Hepatic stellate cell (primary cell): Measurements from ENCODE around the gene KCNJ11.

ENCODE experiments used
- DNase-seq: peaks from one replicate; pipeline ENCODE4 v3.0.0; 2011; ENCODE audit warnings: low spot score

KCNJ11 gene

DNA sequence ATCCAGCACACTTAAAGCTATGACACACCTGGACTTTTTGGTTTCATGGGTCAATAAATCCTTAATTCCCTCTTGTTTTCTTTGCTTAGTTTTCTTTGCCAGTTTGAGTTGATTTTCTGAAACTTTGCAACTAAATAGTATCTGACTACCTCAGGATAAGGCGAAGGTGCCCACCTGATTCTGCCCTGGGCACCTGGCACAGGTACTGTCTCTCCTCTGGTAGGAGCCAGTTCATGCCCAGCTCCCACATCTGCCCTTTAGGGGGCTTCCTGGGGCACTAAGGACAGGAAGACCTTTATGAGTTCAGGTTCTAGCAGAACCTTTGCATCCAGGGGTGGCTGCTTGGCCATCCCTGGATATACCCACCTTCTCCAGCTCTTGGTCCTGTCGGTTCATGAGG, 19.6 kb upstream of the KCNJ11 start:
- DNase-seq: no peak

DNA sequence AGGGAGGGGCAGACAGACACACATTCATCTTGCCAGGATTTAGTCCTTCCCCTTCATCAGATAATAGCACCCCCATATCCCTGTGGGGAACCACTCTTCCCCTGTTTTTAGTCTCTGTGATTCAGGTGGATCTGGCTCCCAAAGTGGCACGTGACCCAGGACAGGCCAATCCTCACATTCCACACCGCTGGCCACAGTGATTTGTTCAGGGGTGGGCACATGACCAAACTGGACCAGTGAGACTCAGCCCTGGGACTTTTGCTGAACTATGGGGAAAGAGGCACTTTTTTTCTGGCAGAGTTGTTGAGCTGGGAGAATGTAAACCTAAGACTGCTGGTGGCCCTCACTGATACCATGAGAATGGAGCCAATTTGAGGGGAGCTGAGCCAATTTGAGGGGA, 19.1 kb upstream of the KCNJ11 start:
- no peak for DNase-seq

DNA sequence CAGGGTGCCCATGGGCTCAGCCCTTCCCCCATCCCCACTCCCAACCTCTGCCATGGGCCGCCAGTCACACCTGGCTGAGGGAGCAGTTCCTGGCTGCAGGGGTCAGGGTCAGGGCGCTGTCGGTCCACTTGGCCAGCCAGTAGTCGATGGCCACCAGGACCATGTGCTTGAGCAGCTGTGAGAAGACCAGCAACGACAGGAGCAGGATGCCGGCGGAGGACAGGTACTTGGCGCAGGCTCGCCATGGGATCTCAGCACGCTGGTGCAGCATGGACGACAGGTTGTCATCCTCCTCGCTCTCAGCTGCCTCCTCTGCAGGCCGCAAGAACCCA, 18.3 kb upstream of the KCNJ11 start:
- DNase-seq: no peak

DNA sequence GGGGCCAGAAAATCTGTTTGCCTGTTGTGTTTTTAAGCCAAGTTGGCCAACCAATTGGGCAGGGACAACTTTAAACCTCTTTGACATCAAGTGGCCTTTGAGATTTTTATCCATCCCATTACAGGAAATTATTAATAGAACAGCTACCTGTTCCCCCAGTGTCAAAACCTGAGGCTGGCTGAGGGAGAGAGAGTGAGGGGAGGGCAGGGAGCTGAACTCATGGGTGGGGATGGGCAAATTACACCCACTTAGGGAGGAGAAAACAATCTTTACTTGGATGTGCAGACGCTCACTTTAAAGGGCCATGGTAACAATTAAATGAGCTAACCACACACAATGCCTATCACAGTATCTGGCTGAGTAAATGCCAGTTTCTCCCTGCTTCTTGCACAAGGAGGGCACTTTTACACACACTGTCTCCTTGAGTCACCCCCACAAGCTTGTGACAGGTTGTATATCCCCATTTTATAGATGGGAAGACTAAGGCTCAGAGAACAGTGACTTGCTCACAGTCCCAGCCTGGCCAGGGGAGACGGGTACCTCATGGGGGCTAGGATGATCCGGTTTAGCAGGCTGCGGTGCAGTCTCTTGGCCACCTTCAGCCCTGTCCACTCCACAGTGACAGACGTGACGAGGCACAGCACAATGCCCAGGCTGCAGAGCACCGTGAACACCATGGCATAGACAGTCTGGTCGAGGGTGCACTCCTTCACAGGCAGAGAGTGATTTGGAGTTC, 17.8 kb upstream of the KCNJ11 start:
- DNase-seq: no peak

DNA sequence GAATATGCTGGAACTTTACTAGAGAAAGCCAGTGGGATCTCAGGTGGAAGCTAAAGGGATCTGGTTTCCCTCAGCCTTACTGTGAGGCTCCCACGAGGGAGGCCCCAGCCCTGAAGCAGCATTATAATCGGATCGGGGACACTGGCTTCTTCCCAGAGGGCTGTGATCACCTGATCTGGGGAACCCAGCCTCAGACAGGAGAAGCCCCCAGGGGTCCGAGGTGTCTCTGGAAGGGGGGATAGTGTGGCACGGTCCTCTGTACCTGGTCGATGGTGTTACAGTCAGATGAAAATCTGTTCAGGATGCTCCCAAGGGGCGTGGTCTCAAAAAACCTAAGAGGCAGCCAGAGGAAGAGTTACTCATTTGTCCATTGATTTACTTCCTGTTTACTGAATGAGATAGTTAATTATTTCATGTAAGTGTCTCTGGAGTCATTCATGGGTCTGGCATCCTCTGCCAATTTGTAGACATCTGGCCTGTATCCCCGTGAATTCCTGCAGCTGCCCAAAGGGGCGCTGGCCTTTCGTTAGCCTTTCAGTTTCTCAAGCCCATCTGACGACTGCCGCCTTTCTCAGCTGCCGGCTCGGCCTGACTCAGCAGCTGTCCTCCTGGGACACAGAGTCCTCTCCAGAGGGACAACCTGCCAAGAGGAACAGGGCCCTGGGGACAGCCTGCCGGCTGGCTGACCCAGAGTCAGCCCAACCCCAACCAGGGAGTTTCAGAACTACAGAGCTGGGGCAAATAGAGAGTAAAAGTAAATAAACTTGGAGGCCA, 17.0 kb upstream of the KCNJ11 start:
- peak; percentile 64 for DNase-seq

DNA sequence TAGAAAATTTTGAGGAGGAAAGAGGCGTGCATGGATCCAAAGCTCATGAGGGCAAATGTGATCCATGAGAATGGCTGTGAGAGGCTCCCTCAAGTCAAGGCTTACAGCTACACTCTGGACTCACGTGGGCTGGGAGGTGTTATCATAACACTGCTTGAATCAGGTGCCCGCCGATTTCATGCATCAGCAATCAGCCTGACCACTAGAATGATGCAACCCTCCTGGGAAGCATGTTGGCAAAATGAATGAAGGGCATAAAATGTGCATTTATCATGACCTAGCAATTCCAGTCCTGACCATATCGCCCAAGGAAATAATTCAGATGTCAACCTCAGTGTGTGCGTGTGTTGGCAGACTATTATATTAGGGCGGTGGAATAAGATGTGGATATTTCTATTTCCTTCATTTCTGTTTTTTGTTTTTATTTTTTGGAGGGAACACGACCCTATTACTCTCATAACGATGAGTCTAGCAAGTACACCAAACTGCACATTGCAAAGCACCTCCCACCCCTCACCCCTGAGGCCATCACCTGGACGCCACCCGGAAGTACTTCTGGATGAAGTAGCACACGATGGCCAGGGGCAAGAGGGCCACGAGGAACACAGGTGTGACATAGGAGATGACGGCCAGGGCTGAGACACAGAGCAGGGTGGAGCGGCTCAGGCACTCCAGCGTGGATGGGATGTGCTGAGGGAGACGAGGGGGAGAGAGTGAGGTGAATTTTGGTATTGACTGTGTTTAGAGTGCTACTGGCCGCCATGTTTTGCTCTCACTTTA, 15.7 kb upstream of the KCNJ11 start:
- no peak for DNase-seq

DNA sequence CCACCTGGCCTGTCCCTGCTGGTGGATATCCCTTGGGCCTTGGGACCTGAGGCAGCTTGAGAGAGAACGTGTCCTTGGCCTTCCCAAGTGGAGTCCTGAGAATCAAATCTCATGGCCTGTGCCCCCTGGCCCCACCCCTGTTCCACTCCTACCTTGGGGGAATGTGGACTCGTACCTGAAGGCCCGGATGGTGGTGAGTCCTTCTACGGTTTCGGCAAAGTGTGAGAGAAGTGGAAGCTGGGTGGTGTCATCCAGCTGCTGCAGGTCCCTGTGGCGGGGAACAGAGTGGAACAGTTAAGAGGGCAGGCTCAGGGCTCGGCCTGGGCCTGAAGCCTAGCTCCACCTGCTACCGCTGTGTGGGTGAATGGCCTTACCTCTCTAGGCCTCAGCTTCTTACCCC, 14.0 kb upstream of the KCNJ11 start:
- DNase-seq: no peak

DNA sequence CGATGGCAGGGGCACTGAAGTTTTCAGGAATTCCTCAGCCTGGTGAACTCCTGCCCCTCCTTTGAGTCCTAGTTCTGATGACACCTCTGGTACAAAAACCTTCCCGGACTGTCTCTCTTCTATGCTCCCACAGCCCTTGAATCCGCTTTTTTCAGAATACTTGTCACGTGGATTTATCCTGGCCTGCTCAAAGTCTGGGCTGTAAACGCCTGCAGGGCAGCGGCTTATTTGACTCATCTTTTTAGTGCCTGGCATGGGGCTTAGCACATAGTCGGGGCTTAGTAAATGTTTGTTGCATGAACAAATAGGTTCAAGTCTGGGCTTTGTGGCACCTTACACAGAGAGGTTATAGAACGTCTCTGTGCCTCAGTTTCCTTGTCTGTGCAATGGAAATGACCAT, 13.4 kb upstream of the KCNJ11 start:
- DNase-seq: no peak

DNA sequence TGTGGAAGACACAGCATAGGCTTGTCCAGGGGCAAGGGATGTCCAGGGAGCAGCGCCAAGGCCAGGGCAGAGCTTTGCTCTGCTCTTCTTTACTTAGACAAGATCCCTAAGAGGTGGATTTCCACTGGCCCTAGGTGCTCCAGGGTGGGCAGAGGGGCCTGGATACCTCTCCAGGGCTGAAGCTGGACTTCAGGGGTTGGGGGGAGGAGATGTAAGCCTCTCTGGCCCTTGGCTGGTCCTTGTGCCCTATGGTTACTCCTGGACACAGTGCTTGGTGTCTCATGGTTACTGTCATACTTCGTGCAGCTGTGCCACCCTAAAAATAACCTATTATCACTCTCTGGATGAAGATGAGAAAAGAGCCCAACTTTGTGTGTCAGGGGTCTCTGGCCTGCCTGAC, 12.9 kb upstream of the KCNJ11 start:
- no peak for DNase-seq

DNA sequence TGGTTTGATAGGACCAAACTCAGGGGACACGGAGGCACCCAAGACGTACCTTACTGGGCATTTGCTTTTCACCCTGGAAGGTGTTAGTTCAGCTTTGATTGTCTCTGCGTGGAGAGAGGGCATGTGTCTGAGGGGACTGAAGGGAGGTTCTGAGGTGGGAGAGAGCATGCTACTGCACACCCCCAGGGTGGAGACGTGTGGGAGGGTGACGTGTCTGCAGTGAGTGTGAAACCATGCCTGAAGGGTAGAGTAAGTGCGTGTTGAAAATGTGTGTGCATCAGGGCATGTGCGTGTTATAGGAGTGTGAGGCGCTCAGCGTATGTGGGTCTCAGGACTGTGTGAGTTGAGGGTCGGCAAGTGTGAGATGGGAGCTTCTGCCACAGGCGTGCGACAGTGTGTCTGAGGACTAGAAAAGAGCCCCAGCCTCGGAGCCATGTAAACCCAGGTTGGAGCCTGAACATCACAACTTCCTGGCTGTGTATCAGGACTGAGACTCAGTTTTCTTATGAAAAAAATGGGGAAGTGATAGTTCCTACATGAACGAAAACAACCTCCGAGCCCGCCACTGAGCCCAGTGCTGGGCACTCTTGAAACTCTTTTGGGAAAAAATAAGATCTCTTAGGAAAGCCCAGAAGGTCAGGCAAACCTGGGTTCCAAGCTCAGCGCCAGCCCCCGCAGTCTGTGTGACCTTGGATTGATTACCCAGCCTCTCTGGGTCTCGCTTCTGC, 11.8 kb upstream of the KCNJ11 start:
- DNase-seq: no peak

DNA sequence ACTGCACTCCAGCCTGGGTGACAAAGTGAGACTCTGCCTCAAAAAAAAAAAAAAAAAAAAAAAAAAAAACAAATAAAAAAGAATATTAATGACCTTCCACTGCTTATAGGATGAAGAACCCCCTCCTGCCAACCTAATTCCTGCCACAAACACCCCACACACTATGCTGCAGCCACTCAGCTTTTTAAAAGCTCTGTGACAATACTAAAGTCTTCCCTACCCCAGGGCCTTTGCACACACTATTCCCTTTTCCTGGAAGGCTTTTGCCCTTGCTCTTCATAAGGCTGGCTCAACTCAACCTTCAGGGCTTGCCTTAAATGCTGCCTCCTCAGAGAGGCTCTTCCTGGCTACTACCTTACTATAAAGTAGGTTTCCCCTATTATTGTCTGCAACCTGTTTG, 10.8 kb upstream of the KCNJ11 start:
- DNase-seq: no peak

DNA sequence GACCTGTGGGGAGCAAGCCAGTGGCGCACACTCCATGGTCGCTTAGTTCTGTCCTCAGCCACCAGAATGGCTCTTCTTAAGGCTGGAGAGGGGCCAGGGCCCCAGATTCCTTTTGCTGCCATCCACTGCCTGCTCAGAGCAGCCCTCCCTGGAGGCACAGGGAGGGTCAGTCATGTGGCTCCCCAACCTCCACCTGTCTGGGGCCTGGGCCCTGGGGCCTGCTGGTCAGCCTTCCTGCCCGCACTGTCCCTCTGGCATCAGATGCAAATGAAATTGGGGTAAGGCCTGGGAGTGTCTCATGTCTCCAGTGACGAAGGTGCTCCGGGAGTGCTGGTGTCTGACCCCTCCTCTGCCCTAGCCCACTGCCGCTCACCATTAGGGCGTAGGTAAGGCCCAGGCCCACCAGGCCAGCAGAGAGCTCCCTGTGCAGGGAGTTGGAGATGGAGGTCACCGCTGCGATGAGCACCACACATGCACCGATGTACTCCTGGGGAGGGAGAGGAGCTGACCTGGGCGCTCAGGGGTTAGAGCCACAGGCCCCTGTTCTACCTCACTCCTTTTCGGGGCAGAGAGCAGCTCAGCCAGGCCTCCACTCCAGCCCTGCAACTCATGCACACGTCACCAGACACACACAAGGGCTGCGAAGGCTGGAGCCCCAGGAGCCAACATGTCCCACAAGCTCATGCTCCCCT, 9.0 kb upstream of the KCNJ11 start:
- no peak for DNase-seq

DNA sequence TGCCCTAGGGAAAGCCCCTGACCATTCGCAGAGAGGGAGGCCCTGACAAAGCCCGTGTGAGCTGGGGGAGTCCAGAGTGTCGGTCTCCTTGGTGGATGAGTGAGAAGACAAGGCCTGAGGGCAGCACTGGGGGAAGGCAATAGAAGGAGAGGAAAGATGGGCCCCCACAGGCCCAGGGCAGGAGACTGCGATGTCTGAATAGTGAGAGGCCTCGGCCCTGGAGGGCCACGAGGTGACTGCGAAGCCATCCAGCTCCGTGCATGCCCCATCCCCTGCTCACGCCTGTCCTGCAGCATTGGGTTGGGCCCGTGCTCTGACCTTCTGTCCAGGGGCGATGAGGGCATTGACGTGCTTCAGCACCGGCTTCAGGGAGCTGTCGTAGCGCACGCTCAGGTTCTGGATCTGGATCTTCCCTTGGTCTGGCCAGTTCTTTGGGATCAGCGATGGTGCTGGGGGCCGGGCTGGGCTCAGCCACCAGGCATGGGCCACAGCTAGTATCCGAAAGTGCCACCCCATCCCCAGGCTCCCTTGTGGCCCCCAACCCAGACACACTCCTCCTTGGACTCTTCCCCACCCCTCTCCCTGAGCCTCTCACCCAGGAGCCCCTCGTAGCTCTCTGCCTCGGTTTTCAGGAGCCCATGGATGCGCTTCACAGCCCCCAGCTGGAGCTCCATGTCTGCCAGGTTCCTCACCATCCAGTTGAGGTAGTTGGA, 8.3 kb upstream of the KCNJ11 start:
- no peak for DNase-seq

DNA sequence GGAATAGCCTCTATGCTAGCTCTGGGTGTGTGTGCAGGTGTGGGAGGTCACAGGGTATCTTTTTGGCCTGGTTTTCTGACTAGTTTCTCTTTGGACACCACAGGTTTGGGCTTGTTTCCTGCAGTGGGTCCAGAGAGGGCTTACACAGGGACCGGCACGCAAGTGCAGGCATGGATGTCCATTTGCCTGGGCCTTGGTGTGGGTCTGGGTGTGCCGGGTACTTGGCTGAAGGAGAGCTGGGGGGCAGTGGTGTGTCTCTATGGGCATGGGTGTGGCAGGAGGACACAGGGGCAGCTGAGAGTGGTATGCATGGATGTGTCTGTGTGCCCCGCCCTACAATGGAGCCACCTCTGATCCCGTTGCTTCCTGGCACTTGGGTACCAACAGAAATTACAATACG, 7.5 kb upstream of the KCNJ11 start:
- DNase-seq: no peak

DNA sequence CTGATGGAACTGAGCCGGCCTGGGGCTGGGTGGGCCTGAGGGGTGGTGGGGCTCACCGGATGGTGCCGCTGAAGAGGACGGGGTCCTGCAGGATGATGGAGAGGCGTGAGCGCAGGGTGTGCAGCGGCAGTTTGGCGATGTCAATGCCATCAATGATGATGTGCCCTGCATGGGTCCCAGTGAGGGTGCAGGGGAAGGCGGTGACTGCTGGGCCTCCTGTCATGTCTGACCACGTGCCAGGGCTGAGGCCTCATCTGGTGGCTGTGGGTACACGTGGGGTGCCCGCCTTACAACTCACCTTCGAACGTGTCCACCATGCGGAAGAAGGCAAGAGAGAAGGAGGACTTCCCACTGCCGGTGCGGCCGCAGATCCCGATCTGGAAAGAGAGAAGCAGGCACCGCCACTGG, 7.1 kb upstream of the KCNJ11 start:
- no peak for DNase-seq

DNA sequence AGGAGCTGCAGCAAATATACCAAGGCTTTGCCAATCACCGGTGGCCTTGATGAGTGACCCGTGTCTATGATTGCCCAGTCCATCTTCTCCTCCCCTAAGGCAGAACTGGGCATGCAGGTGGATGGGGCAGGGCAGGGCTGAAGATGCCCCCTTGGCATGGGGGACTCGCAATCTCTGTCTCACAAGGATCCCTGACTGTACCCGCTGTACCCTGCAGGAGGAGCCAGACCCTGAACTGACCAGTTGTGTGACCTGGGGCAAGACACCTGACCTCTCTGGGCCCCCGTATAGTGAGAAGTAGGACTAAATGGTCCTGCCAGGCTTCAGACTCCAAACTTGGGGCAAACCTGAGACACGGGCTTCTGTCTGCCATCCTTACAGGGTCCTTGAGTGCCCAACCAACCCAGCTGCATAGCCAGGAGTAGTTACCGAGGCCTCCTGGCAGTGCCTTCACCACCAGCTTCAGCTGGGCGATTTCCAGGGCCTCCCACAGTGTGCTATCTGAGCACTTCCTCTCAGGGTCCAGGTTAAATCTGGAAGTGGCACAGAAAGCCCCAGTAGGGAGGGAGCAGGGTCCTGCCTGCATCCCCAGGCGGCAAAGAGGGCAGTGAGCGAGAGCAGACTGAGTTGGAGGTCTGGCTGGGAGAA, 6.4 kb upstream of the KCNJ11 start:
- DNase-seq: no peak

DNA sequence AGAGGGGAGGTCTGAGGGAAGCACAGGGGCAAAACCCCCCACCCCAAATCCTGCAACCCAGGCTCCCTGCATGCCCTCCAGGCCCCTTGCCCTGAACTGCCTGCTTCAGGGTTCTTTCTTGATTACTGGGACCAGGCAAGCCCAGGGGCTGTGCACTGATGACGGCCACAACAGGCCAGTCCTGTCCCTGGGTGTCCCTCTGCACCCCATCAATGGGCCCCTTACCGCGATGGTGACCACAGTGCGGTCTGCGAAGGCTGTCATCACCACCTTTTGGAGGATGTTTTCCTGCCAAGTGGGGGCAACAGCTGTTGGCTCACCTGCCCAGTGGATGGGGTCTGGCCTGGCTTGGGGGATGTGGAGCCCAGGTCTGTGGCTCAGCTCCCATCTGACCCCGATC, 5.0 kb upstream of the KCNJ11 start:
- DNase-seq: no peak

DNA sequence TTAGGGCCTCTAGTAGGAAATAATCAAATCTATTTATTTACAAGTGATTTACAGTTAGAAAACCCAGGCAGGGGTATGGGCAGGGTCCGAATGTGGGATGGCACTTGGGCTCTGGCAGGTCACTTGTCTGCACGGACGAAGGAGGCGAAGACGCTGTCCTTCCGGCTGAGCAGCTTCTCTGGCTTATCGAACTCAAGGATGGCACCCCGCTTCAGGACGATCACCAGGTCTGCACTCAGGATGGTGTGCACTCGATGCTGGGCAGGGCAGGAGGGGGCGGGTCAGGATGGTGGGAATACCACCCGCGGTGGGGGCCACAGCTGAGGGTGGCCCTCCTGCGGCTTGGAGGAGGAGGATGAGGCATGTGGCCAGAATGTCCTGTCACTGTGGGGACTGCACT, 4.4 kb upstream of the KCNJ11 start:
- DNase-seq: no peak

DNA sequence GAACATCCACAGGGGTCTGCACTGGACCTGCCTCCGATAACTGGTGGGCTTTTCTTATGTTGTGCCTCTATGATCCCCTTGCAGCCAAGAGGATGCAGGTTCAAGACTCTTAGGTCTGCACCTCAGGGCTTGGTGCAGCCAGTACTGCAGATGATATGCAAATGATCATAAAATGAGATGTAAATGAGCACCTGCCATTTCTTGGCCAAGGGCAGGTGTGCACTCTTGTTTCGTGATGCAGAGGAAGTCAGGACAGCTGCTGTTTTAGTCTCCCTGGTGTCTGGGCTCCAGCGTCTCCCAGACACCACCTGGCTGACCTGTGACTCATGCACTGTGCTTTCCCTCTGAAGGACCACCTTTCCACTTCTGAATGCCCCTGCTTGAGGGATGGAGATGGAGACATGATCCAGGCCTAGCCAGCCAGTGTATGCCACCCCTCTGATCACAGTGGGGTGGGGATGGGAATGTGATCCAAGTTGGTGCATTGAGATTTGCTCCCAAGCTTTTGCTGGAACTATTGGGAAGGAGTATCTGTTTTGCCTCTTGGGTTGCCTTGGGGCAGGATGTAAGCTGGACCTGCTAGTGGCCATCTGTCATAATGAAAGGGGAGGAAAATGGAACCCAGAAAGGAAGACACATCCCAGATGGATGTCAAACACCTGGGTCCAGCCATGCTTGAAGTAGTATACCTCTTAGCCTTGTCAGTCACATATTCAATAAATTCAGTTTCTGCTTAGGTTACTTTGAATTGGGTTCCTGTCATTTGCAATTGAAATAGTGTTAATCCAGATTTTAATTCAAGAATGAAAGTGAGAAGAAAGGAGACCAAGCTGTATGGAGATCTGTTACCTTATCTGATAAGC, 3.3 kb upstream of the KCNJ11 start:
- no peak for DNase-seq
